Measurements from ENCODE around the gene TPST1.
"Not testable (repeated sequence)": the region's sequence is repeated elsewhere in the genome, so short reads cannot be mapped to it uniquely, and the experiment has no call there.

The TPST1 gene

GRCh38 chr7:66283003-66283920, 78.1 kb downstream of the TPST1 start:
- no peak for DNase-seq (ENCODE audit: low read depth)

- DNase-seq (ENCODE audit: low read depth) = no peak
These were observed 90.9 kb downstream of the TPST1 start for GRCh38 chr7:66296001-66296521.

- DNase-seq (ENCODE audit: low read depth) = no peak
These were observed 91.4 kb downstream of the TPST1 start for GRCh38 chr7:66296557-66296956.

GRCh38 chr7:66297579-66297978, 92.4 kb downstream of the TPST1 start:
- DNase-seq (ENCODE audit: low read depth) = no peak

GRCh38 chr7:66301249-66301648, 96.1 kb downstream of the TPST1 start:
- DNase-seq (ENCODE audit: low read depth) = no peak

- no peak for DNase-seq (ENCODE audit: low read depth)
These were observed 96.6 kb downstream of the TPST1 start for GRCh38 chr7:66301737-66302136.

GRCh38 chr7:66303454-66304155, 98.5 kb downstream of the TPST1 start:
- DNase-seq (ENCODE audit: low read depth) = no peak

- no peak for DNase-seq (ENCODE audit: low read depth)
These were observed 99.4 kb downstream of the TPST1 start for GRCh38 chr7:66304536-66304935.

GRCh38 chr7:66306243-66306642, 101.1 kb downstream of the TPST1 start:
- DNase-seq (ENCODE audit: low read depth) = no peak

GRCh38 chr7:66307591-66308215, 102.6 kb downstream of the TPST1 start:
- no peak for DNase-seq (ENCODE audit: low read depth)

GRCh38 chr7:66308411-66308810, 103.3 kb downstream of the TPST1 start:
- no peak for DNase-seq (ENCODE audit: low read depth)

- DNase-seq (ENCODE audit: low read depth) = no peak
These were observed 105.5 kb downstream of the TPST1 start for GRCh38 chr7:66310620-66311019.

- no peak for DNase-seq (ENCODE audit: low read depth)
These were observed 108.9 kb downstream of the TPST1 start for GRCh38 chr7:66313886-66314568.

GRCh38 chr7:66315192-66315591, 110.1 kb downstream of the TPST1 start:
- no peak for DNase-seq (ENCODE audit: low read depth)

GRCh38 chr7:66319407-66319979, 114.4 kb downstream of the TPST1 start:
- no peak for DNase-seq (ENCODE audit: low read depth)

GRCh38 chr7:66321283-66321682, 116.1 kb downstream of the TPST1 start:
- DNase-seq (ENCODE audit: low read depth) = no peak

- no peak for DNase-seq (ENCODE audit: low read depth)
These were observed 118.1 kb downstream of the TPST1 start for GRCh38 chr7:66323114-66323796.

GRCh38 chr7:66324985-66325384, 119.9 kb downstream of the TPST1 start:
- not testable (repeated sequence) for DNase-seq (ENCODE audit: low read depth)

- DNase-seq (ENCODE audit: low read depth) = no peak
These were observed 121.5 kb downstream of the TPST1 start for GRCh38 chr7:66326501-66327215.

GRCh38 chr7:66330961-66331360, 125.8 kb downstream of the TPST1 start:
- no peak for DNase-seq (ENCODE audit: low read depth)

Data from activated T-cell treated with anti-CD3 and anti-CD28 coated beads for 48 hours (primary cell).